GM12801 (cell line): ENCODE results near the gene GNAO1.

Source experiments
- CTCF ChIP-seq: IDR thresholded peaks from one replicate; pipeline ENCODE4 v1.5.1; 2011; ENCODE audit warnings: control low read depth; ENCODE audit not compliant: insufficient read length; ENCODE audit errors: extremely low read depth

The GNAO1 gene

GRCh38 chr16:56364865-56365264 lies 173.6 kb downstream of the GNAO1 start:
- TF ChIP-seq CTCF: no peak

- TF ChIP-seq CTCF: no peak
These were observed 174.3 kb downstream of the GNAO1 start for GRCh38 chr16:56365552-56365951.

- TF ChIP-seq CTCF: no peak
These were observed 175.7 kb downstream of the GNAO1 start for GRCh38 chr16:56366945-56367344.

- TF ChIP-seq CTCF: no peak
These were observed 176.5 kb downstream of the GNAO1 start for GRCh38 chr16:56367764-56368163.

GRCh38 chr16:56368545-56368944 lies 177.3 kb downstream of the GNAO1 start:
- no peak for TF ChIP-seq CTCF

GRCh38 chr16:56369202-56369601 lies 177.9 kb downstream of the GNAO1 start:
- TF ChIP-seq CTCF: no peak

- TF ChIP-seq CTCF: no peak
These were observed 179.0 kb downstream of the GNAO1 start for GRCh38 chr16:56370185-56370874.
